ENCODE measurements around the gene TNFRSF25. TPM values are rescaled to one million over a fixed set of nuclear protein-coding genes. Genes with fewer than 3 reads are reported as not detected.

The TNFRSF25 gene
- total and polyA plus RNA-seq, 2 of the 8 experiments (the other 6 are each of a cell fraction or from before 2014, with no cell fraction given) = 10.7 to 19.5 TPM

- TF ChIP-seq SIRT6 (IDR thresholded peaks at IDR 0.05; ENCODE audit: low read length) (no peak), SRF (IDR thresholded peaks at IDR 0.05; ENCODE audit: low read depth, low read length) (no peak), PHF8 (conservative IDR thresholded peaks at IDR 0.05; ENCODE audit: low read depth, low read length) (peak; percentile 61), EZH2 (IDR thresholded peaks at IDR 0.05; ENCODE audit: low read depth, low read length, severe bottlenecking) (peak; percentile 49), NANOG (IDR thresholded peaks at IDR 0.05; ENCODE audit: insufficient read depth, low read depth, low read length, poor library complexity, severe bottlenecking) (no peak), SUZ12 (IDR thresholded peaks at IDR 0.05; ENCODE audit: low read length) (0 out of 2 replicates have a peak, but pooled peaks have one; percentile 24), KDM4A (IDR thresholded peaks at IDR 0.05; ENCODE audit: low read depth, low read length, severe bottlenecking) (peak; percentile 68)
Observed at GRCh38 chr1:6485168-6486101, 19.5 kb upstream of the TNFRSF25 start (continued).

All from H1 (cell line).